CD4-positive, alpha-beta T cell treated with Interleukin-10 for 1 hour (primary cell): ENCODE results near the gene CPEB2.
"Not testable (repeated sequence)": the region's sequence is repeated elsewhere in the genome, so short reads cannot be mapped to it uniquely, and the experiment has no call there.

Source experiments
- DNase-seq: peaks from one replicate; pipeline ENCODE4 v3.0.0-alpha.2; 2020

Gene CPEB2

DNA sequence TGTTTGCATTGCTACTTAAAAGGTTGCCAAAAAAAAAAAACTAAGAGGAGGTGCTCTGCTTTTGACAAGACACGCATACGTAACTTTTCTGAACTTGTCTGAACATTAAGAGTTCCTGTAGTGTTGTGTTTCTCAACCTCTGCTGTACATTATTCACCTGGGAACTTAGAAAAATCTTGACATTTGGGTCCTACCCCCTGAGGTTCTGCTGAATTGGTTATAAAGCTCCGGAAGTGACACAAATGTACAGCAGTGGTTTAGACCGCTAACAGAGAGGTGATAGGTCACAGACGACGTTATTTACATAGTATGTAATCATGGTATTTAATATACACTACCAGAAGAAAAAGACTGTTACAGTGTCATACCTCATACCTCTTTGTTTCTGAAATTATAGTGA, 61.1 kb downstream of the CPEB2 start:
- DNase-seq, result no peak

DNA sequence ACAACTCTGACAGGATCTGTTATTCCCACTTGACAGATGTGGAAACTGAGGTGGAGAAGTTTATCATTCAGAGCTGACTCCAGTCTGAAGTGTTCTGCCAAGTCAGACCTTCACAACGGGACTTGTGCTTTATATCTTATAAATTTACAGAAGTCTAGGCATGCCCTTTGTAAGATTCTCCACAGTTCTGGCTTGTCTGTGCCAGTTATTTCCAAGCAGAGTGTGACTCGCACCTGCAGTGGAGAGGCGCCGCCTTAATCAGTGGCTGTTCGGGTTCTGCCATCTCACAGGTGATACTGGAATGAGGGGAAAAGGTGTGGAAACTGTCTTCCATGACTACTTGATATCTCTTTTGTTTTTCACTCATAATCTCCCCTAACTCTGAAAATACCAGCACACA, 63.2 kb downstream of the CPEB2 start:
- no peak for DNase-seq

DNA sequence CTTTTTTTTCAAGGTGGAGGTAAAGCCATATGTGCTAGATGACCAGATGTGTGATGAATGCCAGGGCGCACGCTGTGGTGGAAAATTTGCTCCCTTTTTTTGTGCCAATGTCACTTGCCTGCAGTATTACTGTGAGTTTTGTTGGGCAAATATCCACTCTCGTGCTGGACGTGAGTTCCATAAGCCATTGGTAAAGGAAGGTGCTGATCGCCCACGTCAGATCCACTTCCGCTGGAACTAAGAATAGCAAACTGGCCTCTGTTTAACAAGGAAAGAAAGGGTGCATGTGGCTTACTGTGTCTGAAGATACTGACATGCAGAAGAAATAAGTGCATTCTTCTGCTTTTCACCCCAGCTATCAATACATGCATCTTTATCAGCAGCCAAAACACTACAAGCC, 63.9 kb downstream of the CPEB2 start:
- no peak for DNase-seq

DNA sequence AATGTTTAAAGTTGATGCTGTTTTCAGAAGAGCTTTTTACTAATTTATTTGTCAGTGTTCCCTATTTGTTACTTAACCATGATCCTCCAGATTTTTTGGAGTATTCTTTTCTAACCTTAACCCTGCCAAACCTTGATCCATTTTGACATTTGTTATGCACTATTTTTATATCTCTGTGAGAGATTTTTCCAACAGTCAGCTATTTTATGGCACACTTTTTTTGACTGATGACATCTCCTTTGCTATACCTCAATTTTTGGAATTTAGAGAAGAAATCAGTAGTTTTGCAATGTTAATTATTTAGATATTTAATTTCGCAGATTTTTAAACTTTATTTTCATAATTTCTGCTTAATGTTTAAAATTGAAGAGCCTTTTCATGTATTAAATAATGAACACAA, 66.0 kb downstream of the CPEB2 start:
- DNase-seq, result no peak

DNA sequence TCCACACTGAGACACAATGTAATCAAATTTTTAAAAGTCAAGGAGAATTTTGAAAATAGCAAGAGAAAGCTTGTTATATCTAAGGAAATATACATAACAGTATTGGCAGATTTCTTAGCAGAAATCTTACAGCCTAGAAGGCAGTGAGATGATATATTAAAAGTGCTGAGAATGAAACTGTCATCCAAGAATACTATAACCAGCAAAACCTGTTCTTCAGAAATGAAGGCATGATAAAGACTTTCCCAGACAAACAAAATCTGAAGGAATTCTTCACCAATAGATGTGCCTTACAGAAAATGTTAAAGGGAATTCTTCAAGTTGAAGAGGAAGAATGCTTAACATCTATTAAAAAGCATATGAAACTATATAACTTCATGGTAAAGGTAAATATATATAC, 73.6 kb downstream of the CPEB2 start:
- DNase-seq, result no peak

DNA sequence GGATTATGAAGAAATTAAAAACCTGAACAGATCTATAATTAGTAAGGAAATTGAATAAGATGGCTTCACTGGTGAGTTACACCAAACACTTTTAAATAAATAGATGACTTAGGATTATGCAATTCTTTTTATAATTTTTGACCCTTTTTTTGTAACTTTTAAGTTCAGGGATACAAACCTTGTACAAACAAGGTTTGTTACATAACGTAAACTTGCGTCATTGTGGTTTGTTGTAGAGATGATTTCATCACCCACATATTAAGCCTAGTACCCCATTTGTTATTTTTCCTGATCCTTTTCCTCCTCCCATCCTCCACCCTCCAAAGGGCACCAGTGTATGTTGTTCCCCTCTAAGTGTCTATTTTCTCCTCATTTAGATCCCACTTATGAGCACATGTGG, 75.7 kb downstream of the CPEB2 start:
- DNase-seq, result no peak

DNA sequence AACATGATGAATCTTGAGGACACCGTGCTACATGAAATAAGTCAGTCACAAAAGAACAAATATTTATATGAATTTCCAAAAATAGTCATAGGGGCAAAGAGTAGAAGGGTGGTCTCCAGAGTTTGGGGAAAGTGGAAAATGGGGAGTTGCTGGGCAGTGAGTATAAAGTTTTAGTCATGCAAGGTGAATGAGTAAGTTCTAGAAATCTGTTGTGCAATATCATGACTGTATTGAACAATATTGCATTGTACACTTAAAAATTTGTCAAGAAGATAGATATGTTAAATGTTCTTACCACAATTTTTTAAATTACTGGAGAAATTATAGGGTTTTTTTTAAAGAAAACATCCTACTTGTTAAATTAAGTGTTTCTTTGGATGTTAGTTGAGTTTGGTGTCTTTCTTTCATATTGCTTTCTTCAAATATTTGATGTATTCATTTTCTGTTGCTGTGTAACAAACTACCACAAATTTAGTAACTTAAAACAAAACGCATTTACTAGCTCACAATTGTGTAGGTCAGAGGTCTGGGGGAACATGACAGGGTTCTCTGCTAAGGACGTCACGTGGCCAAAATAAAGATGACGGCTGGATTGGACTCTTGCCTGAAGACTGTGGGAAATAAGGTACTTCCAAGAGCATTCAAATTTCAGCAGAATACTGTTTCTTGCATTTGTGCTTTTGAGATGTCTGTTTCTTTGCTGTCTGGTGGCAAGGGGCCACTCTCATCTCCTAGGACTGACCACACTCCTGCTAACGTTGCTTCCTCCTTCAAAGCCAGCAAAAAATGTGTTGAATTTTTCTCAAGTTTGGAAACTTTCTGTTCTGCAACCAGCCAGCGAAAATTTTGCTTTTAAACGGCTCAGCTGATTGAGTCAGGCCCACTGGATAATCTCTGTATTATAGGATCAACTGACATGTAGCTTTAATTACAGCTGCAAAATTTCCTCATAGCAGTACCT, 76.7 kb downstream of the CPEB2 start:
- no peak for DNase-seq

DNA sequence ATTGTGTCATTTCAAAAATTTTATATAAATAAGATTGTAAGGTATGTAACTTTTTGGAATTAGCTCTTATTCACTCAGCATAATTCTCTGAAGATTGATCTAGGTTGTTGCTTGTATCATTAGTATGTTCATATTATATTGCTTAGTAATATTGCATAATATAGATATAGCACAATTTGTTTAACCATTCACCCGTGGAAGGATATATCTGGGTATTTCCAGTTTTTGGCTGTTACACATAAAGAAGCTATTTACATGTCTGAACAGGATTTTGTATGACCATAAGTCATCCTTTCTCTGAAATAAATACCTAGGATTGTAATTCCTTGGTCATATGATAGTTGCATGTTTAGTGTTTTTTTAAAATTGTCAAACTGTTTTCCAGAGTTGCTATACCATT, 82.5 kb downstream of the CPEB2 start:
- no peak for DNase-seq

DNA sequence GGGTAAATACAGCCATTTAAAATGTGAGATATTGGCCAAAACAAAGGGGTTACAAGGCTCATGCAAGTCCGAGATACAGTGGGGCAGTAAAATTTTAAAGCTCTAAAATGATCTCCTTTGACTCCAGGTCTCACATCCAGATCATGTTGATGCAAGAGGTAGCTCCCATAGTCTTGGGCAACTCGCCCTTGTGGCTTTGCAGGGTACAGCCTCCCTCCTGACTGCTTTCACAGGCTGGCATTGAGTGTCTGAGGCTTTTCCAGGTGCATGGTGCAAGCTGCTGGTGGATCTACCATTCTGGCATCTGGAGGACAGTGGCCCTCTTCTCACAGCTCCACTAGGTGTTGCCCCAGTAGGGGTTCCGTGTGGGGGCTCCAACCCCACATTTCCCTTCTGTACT, 83.5 kb downstream of the CPEB2 start:
- not testable (repeated sequence) for DNase-seq

DNA sequence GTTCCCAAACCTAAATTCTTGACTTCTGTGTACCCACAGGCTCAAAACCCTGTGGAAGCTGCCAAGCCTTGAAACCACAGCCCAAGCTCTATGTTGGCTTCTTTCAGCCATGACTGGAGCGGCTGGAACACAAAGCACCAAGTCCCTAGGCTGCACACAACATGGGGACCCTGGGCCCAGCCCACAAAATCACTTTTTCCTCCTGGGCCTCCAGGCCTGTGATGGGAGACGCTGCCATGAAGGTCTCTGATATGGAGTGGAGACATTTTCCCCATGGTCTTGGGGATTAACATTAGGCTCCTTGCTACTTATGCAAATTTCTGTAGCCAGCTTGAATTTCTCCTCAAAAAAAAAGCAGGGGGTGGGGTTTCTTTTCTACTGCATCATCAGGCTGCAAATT, 84.0 kb downstream of the CPEB2 start:
- DNase-seq, result not testable (repeated sequence)

DNA sequence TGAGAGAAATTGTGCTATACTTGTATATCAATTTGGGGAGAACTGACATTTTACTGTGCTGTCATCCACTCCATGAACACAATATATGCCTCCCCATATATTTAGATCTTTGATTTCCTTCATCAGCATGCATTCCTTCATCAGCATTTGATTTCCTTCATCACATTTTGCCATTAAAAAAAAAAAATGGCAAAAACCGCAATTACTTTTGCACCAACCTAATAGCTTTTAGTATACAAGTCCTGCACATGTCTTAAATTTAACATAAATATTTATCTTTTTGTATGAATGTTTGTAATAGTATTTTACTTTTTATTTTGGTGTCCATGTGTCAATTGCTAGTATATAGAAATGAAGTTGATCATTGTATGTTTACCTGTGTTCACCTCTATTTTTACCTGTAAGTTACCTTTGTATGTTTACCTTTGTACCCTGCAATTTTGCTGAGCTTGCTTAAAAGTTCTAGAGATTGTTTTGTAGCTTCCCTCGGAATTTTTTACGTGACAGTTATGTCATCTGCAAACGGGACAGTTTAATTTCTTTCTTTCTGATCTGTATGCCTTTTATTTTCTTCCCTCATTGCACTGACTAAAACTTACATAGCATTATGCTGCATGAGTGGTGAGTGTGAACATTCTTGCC, 86.2 kb downstream of the CPEB2 start:
- DNase-seq, result no peak

DNA sequence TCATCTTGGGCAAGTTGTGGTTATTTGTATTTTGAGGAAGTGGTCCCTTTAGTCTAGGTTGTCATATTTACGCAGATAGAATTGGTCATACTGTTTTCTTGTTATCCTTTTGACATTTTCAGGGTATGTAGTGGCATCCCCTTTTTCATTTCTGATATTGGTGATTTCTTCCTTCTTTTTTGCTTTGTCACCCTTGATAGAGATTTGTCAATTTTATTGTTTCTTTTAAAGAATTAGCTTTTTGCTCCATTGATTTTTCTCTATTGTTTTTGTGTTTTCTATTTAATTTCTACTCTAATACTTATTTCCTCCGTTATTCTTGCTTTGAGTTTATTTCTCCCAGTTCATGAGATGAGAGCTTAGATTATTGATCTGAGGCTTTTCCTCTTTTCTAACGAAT, 87.7 kb downstream of the CPEB2 start:
- DNase-seq, result no peak

DNA sequence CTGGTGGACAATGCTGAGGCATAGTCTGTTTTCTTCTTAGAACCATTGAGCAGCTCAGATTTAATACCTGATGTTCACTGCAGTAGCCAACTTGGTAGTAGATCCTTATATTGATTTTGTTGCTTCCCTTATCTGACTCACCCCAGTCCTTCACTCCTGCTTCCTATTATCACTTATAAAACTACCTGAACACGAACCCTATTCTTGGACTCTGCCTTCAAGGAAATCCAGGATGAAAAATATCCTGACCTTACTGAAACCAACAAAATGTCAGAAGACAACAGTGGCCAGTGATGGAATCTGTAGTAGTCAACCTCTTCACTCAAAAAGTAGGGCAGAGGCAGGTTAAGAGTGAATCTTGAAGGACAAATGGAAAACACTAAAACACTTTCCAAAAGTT, 98.1 kb downstream of the CPEB2 start:
- no peak for DNase-seq

DNA sequence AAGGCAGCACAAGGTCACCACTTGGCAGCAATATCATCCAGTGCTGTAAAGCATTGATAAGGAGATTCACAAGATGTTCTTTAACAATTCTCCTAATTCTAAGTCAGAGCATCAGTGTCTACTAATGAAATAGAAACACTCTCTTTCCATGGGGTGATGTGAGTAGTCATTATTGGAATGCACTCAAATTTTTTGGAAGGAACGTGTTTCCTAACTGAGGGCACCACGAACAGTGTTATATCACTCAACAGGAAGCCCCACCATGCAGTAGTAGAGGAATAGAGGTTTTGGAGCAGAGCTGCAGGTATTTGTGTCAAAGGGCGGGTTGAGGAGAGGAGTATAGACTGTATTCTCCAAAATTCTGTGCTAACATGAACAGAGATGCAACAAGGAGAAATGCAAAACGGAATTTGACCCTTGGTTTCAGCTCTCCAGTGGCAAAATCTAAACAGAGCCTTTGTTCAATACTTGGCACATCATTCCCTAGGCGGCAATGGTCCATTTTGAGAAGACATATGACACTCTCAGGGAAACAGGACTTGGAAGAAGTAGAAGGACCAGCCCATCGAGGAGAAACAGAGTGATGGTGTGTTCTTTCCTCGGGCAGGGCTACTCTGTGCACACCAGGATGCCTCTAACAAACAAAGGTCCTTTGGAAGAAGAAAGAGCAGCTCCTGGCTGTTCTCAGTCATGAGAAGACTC, 98.9 kb downstream of the CPEB2 start:
- no peak for DNase-seq

DNA sequence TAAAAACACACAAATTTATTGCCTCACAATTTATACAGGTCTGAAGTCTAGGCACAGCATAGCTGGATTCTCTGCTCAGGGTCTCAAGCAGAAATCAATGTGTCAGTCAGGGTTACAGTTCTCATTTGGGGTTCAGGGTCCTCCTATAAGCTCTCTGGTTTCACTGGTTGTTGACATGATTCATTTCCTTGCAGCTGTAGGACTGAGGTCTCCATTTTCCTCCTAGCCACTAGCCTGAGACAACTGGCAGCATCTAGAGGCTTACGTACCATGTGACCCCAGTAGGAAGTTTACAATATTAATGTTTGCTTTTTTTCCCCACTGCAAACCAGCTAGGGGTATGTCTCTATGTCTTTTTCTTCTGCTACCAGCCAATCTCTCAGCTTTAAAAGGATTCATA, 102.5 kb downstream of the CPEB2 start:
- no peak for DNase-seq

DNA sequence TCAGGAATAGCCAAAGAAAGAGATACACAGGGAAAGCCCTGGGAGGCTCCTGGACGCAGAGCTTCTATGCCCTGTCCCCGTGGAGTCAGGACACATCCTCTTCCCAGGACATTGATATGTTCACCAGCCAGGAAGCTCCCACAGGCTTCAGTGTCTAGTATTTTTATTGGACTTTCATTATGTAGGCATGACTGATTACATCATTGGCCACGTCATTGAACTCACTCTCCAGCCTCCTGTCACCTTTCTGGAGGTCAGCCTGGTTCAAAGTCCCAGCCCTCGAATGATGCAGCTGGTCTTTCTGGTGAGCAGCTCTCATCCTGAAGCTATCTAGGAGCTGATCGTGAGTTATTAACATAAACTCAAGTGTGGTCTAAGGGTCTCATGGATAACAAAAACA, 104.1 kb downstream of the CPEB2 start:
- DNase-seq, result no peak

DNA sequence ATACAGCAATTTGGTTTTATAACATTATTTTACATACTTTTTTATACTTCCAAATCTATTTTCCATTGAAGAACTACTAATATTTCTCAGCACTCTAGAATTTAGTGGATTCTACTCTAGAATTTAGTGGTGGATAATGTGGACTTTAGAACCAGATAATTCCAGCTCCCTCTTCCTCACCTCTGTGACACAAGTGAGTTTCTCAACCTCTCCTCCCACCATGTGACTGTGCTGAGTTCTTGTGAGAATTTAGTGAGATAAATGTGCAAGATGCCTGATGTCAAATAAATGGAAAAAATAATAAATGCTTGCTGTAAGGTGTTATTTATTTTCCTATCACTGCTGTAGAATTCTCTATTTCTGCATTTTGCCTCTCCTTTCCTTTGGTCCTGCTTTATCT, 107.3 kb downstream of the CPEB2 start:
- DNase-seq, result no peak

DNA sequence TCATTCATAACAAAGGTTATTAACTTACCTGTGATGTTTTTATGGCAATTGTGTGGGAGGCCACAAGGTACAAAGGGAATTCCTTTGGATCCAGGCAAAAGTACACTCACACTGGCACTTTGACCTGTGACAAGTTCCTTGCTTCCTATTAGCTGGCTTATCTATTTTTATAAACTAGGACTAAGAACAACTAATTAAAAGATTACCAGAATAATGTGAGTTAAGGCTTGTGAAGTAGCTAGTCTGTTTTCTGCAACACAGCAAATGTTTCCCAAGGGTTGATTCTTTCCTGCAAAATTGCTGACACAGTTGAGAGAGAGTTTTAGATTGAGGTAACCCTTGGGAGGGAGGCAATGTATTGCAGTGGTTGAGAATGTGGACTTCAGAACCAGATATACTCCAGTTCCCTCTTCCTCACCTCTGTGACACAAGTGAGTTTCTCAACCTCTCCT, 107.9 kb downstream of the CPEB2 start:
- no peak for DNase-seq

DNA sequence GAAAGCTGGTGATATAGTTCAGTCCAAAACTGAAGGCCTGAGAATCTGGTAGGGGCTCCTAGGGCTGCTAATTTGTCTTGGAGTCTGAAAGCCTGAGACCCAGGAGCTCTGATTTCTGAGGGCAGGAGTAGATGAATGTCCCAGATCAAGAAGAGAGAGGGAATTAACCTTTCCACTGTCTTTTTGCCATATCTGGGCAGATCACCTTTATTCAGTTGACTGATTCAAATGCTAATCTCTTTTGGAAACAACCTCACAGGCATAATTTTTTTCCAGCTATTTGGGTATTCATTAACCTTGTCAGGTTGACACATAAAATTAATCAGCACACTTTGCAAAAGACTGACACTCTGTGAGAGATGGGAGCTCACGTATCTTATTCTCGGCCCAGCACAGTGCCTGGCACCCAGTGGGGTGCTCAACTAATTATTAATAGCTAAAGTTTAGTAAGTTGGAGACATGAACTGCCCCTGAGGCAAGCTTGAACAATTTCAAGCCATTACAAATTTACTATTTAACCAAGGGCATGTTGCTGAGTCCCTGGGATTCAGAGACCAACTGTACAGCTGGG, 114.3 kb downstream of the CPEB2 start:
- DNase-seq, result no peak

DNA sequence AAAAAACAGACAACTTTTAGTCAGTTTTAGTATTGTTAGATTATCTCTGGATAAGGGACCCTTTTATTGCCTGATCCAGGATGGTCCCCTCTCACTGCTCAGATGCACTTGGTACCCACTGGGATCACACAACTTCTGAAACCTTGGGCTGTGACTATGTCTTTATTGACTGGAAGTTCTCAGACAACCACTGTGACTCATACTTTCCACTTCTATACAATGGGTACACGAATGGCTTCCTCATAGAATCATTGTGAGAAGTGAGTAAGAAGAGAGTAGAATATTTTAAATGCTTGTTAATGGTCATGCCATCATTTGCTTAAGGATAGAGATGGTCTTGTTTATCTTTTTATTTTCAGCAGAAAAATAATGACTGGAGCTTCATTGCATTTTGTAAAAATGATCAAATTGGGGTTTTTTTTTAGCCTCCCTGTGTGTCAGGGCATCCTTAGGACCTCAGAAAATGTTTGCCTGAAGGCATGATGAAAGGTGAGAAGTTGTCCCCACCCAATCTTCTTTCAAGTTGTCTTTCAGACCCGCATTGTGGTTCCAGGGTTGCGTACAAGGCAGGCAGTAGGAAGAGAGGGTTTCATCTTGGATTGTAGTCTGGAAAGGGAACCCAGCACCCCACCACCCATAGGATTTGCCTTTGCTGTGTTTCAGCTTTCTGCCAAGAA, 115.1 kb downstream of the CPEB2 start:
- no peak for DNase-seq

DNA sequence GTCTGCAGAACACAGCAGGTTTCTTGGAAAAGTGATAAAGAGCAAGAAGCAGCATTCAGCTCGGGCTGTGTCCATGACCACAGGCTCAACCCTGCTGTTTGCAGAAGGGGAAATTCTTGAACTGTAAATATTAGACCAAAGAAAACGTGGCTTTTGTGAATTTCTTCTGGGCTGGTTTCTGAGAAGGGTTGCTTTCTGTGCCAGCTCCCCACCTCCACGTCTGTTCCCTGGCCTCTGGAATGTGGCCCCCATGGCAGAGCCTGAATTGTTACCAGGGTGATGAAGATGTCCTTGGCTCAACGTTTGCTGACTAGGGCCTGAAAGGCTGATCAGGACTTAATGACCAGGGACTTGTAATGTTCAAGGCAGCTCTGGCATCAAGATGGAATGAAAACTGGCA, 116.0 kb downstream of the CPEB2 start:
- no peak for DNase-seq
